CD4-positive, alpha-beta memory T cell (primary cell): ENCODE results near the gene INPP5A. TPM values are rescaled to one million over a fixed set of nuclear protein-coding genes. Genes with fewer than 3 reads are reported as not detected.

Source experiments
- CTCF ChIA-PET: fragments of 350-600 bp; sonication (Branson Sonifier 250); formaldehyde crosslinking; loops from one replicate; lab custom pipeline; 2021; ENCODE audit warnings: inconsistent platforms; ENCODE audit not compliant: partially characterized antibody; lab: Charles Lee
- POLR2A ChIA-PET: fragments of 350-600 bp; sonication (Branson Sonifier 250); formaldehyde crosslinking; loops from one replicate; lab custom pipeline; 2021; ENCODE audit not compliant: partially characterized antibody; lab: Charles Lee
- DNase-seq, 5 donors: peaks; one replicate each; pipeline versions ENCODE4 v3.0.0 to v3.0.0-alpha.2; 2020 to 2022; ENCODE audit warnings: mixed read lengths in 1 of 5
- H3K27ac ChIP-seq: one replicate; pipeline ENCODE4 v1.7.0; 2013; ENCODE audit warnings: low read depth, low read length
- H3K27me3 ChIP-seq: 2 replicates; pipeline ENCODE4 v1.7.0; 2013; ENCODE audit warnings: mild to moderate bottlenecking, low read length, moderate library complexity; ENCODE audit not compliant: insufficient read depth
- H3K36me3 ChIP-seq: 2 replicates; pipeline ENCODE4 v1.7.0; 2013; ENCODE audit warnings: mild to moderate bottlenecking, low read length, moderate library complexity; ENCODE audit not compliant: insufficient read depth
- H3K4me1 ChIP-seq: 2 replicates; pipeline ENCODE4 v1.7.0; 2013; ENCODE audit warnings: mild to moderate bottlenecking, low read length, moderate library complexity; ENCODE audit not compliant: insufficient read depth
- H3K4me3 ChIP-seq, 2 donors: one replicate each; pipeline ENCODE4 v1.7.0; 2013; ENCODE audit warnings: low read length in 2 of 2, mild to moderate bottlenecking in 1 of 2
- H3K9me3 ChIP-seq, 2 donors: one replicate each; pipeline ENCODE4 v1.7.0; 2013; ENCODE audit warnings: low read length in 2 of 2, control low read depth in 1 of 2; ENCODE audit not compliant: control insufficient read depth in 1 of 2
- H3K27ac Mint-ChIP-seq, 7 donors: one replicate each; pipeline ENCODE4 v1.8.0; 2020 to 2021; ENCODE audit warnings: mixed read lengths in 7 of 7, mild to moderate bottlenecking in 6 of 7, inconsistent platforms in 3 of 7, moderate library complexity in 3 of 7
- H3K27me3 Mint-ChIP-seq, 2 donors: one replicate each; pipeline ENCODE4 v1.8.0; 2020 to 2021; ENCODE audit warnings: mixed read lengths in 2 of 2
- H3K36me3 Mint-ChIP-seq, 2 donors: one replicate each; pipeline ENCODE4 v1.8.0; 2020 to 2021; ENCODE audit warnings: mixed read lengths in 2 of 2, inconsistent platforms in 1 of 2, mild to moderate bottlenecking in 1 of 2
- H3K4me1 Mint-ChIP-seq, 4 donors: one replicate each; pipeline ENCODE4 v1.8.0; 2020 to 2021; ENCODE audit warnings: mixed read lengths in 4 of 4, mild to moderate bottlenecking in 1 of 4
- H3K4me3 Mint-ChIP-seq, 8 donors: one replicate each; pipeline ENCODE4 v1.8.0; 2020 to 2021; ENCODE audit warnings: mixed read lengths in 8 of 8, mild to moderate bottlenecking in 7 of 8, moderate library complexity in 6 of 8, inconsistent platforms in 3 of 8
- H3K9me3 Mint-ChIP-seq, 8 donors: one replicate each; pipeline ENCODE4 v1.8.0; 2020 to 2021; ENCODE audit warnings: mixed read lengths in 8 of 8, mild to moderate bottlenecking in 5 of 8, inconsistent platforms in 3 of 8, moderate library complexity in 1 of 8
- intact Hi-C: fragments of 100-400 bp; cut with micrococcal nuclease; formaldehyde crosslinking; loops from one replicate; pipeline ENCODE4 v1.15.1; 2023
- polyA plus RNA-seq, 2 donors: library from polyadenylated mRNA; unstranded; fragments of 300-500 nt; fragmentation: Illumina TruSeq; gene quantifications; one replicate each; pipeline ENCODE4 v1.2.3, GENCODE V29; 2021
- total RNA-seq, 2 experiments: library from RNA; stranded (reverse); gene quantifications; one replicate each; pipeline ENCODE4 v1.2.3, GENCODE V29; 2021

The INPP5A gene
- total and polyA plus RNA-seq, 4 experiments from 2014 or later = 0.61 to 19.3 (median 10.8) TPM

DNA sequence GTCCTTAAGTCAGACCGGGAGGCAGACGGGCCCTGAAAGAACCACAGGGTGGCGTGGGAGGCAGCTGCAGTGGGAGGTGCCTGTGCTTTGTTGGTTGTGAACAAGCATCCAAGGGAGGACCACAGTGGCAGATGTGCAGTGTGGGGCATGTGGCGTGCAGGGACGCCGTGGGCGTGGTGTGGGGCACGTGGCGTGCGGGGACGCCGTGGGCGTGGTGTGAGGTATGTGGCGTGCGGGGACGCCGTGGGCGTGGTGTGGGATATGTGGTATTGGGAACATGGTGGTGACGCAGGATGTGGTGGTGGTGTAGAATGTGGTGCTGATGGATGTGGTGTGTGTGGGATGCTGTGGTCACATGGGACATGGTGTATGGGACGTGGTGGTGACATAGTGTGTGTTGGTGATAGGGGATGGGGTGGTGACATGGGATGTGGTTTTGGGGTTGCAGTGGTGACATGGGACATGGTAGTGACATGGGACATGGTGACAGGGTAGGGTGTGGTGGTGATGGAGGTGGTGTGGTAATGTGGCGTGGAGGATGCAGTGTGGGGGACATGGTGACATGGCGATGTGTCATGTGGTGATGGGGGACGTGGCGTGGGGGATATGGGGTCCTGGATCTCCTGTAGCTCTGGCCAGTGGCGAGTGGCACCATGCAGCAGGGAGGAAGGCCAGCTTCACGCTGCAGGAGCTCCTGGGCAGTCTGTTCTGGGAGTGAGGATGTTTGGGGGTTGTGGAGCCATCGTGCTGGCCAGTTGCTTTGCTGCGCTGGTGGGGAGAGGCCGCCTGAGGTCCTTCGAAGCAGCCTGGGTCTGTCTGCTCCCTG, 78.8 kb downstream of the INPP5A start:
- no peak overlapping the region for H3K27ac ChIP-seq
- Mint-ChIP-seq H3K36me3 (peaks cover 30 to 36% of the 10 kb centered on the region in 2 donors), H3K4me1 (peaks cover 14 to 31% (median 22%) of the 10 kb centered on the region in 4 donors), H3K27ac (peak overlapping the region; percentile 77 to 93 (median 91)), H3K4me3 (peak overlapping the region; percentile 17 to 80 (median 62)), H3K27me3 (peaks cover 0 to 3% of the 10 kb centered on the region in 2 donors), H3K9me3 (peaks cover 3 to 33% (median 23%) of the 10 kb centered on the region in 8 donors)
- H3K4me1 ChIP-seq = peaks cover 21% of the 10 kb centered on the region
- no peaks in the 10 kb centered on the region for H3K27me3 ChIP-seq
- intact Hi-C loops = no loop called here
- DNase-seq = peak; percentile 78 to 86 (median 81)
- no peak overlapping the region for H3K4me3 ChIP-seq
- no peaks in the 10 kb centered on the region for H3K36me3 ChIP-seq
- ChIA-PET POLR2A (no interaction called here), CTCF (no interaction called here)
- peaks cover 0 to 13% of the 10 kb centered on the region in 2 donors for H3K9me3 ChIP-seq

DNA sequence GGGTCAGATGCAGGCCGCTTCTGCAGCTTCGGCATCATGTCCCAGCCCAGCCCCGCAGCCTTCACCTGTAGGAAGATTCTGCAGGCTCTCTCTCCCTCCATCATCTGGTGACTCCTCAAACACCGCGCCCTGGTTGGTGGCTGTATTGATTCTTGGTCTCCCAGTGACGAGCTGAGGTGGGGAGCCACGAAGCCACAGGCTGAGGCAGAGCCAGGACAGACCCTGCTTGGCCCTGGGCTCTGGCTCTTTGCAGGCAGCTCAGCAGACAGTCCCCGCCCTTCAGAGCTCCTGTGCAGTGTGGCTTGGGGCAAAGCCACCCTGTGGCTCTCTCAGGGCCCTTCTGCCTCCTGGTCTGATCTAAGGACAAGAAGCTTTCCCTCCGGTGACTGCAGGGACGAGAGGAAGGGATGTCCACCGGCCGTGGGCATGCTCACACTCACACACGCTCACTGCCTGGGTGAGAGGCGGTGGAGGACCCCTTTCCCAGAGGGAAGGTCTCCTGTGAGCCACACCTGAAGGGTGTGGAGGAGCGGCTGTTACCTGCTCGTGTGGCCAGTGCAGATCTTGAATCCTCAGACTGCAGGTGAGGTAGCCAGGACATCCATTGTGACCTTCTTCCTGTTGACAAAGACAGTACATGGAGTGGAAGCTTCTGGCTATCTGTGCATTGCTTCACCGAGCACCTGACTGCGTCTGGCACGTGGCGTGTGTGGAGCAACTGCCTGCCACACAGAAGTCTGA, 79.6 kb downstream of the INPP5A start:
- no peak for DNase-seq
- peaks cover 14 to 30% (median 21%) of the 10 kb centered on the region in 4 donors for H3K4me1 Mint-ChIP-seq
- no peak overlapping the region for H3K27ac ChIP-seq
- CTCF ChIA-PET = no interaction called here
- POLR2A ChIA-PET = no interaction called here
- H3K4me3 ChIP-seq = no peak overlapping the region
- peaks cover 0 to 3% of the 10 kb centered on the region in 2 donors for H3K27me3 Mint-ChIP-seq
- peak overlapping the region in 5 of 7 donors; percentile 90 to 93 (median 91) for H3K27ac Mint-ChIP-seq
- no peaks in the 10 kb centered on the region for H3K27me3 ChIP-seq
- peaks cover 30 to 39% of the 10 kb centered on the region in 2 donors for H3K36me3 Mint-ChIP-seq
- peaks cover 0 to 13% of the 10 kb centered on the region in 2 donors for H3K9me3 ChIP-seq
- peaks cover 19% of the 10 kb centered on the region for H3K4me1 ChIP-seq
- H3K9me3 Mint-ChIP-seq = peaks cover 3 to 38% (median 26%) of the 10 kb centered on the region in 8 donors
- no peaks in the 10 kb centered on the region for H3K36me3 ChIP-seq
- intact Hi-C loops = no loop called here
- H3K4me3 Mint-ChIP-seq = no peak overlapping the region

GRCh38 chr10:132617737-132618052, 80.1 kb downstream of the INPP5A start:
- no peak for DNase-seq
- Histone ChIP-seq H3K4me1 (peaks cover 19% of the 10 kb centered on the region), H3K36me3 (no peaks in the 10 kb centered on the region), H3K27me3 (no peaks in the 10 kb centered on the region), H3K9me3 (peaks cover 0 to 13% of the 10 kb centered on the region in 2 donors), H3K27ac (no peak overlapping the region), H3K4me3 (no peak overlapping the region)
- peaks cover 3 to 38% (median 26%) of the 10 kb centered on the region in 8 donors for H3K9me3 Mint-ChIP-seq
- peak overlapping the region in 3 of 7 donors; percentile 29 to 91 (median 77) for H3K27ac Mint-ChIP-seq
- ChIA-PET CTCF (no interaction called here), POLR2A (no interaction called here)
- H3K36me3 Mint-ChIP-seq = peaks cover 29 to 39% of the 10 kb centered on the region in 2 donors
- intact Hi-C loops = no loop called here
- peaks cover 0 to 3% of the 10 kb centered on the region in 2 donors for H3K27me3 Mint-ChIP-seq
- H3K4me1 Mint-ChIP-seq = peaks cover 12 to 27% (median 19%) of the 10 kb centered on the region in 4 donors
- no peak overlapping the region for H3K4me3 Mint-ChIP-seq

DNA sequence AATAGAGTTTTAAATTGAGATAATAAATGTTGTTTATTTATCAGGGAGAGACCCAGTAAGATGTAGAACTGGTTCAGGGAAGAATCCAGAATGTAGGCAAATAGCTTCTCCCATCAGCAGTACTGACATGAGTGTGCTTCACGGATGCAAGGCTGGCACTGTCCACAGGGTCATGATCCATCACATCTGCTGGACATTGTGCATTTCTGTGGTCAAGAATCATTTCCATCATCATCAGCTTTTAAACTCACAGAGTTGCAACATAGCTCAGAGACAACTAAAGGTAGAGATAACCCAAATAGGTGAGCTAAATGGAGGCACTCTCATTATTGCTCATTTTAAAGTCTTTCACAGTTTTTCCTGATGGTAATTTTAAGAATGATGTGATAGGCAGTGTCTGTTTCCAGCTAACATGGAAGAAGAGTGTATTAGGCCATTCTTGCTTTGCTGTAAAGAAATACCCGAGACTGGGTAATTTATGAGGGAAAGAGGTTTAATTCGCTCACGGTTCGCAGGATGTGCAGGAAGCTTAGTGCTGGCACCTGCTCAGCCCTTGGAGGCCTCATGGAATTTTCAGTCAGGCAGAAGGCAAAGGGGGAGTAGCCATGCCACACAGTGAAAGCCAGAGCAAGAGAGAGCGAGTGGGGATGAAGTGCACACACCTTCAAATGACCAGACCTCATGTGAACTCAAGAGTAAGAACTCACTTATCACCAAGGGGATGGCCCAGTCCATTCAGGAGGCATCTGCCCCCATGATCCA, 80.8 kb downstream of the INPP5A start:
- peaks cover 12 to 27% (median 18%) of the 10 kb centered on the region in 4 donors for H3K4me1 Mint-ChIP-seq
- H3K27ac Mint-ChIP-seq = no peak overlapping the region
- ChIA-PET CTCF (no interaction called here), POLR2A (no interaction called here)
- H3K27me3 Mint-ChIP-seq = peaks cover 0 to 3% of the 10 kb centered on the region in 2 donors
- Histone ChIP-seq H3K4me3 (no peak overlapping the region), H3K9me3 (peaks cover 0 to 13% of the 10 kb centered on the region in 2 donors), H3K4me1 (peaks cover 19% of the 10 kb centered on the region), H3K27ac (no peak overlapping the region), H3K27me3 (no peaks in the 10 kb centered on the region), H3K36me3 (no peaks in the 10 kb centered on the region)
- H3K4me3 Mint-ChIP-seq = no peak overlapping the region
- H3K36me3 Mint-ChIP-seq = peaks cover 29 to 39% of the 10 kb centered on the region in 2 donors
- DNase-seq = no peak
- peaks cover 3 to 38% (median 26%) of the 10 kb centered on the region in 8 donors for H3K9me3 Mint-ChIP-seq
- intact Hi-C loops = no loop called here

DNA sequence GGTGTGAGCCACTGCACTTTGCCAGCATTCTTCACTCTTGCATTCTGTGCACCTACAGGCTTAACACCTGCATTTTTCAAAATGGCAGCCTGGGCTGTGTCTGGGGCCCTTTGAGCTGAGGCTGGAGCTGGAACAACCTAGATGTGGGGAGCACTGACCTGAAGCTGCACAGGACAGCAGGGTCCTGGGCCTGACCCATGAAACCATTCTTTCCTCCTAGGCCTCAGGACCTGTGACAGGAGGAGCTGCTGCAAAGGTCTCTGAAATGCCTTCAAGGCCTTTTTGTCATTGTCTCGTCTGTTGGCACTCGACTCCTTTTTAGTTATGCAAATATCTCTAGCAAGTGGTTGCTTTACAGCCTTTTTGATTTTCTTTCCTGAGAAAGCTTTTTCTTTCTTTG, 82.3 kb downstream of the INPP5A start:
- peaks cover 3 to 38% (median 26%) of the 10 kb centered on the region in 8 donors for H3K9me3 Mint-ChIP-seq
- H3K4me3 ChIP-seq = no peak overlapping the region
- H3K4me3 Mint-ChIP-seq = no peak overlapping the region
- H3K4me1 ChIP-seq = peaks cover 19% of the 10 kb centered on the region
- intact Hi-C loops = no loop called here
- no peaks in the 10 kb centered on the region for H3K27me3 ChIP-seq
- peaks cover 0 to 3% of the 10 kb centered on the region in 2 donors for H3K27me3 Mint-ChIP-seq
- DNase-seq = no peak
- no peak overlapping the region for H3K27ac Mint-ChIP-seq
- no peaks in the 10 kb centered on the region for H3K36me3 ChIP-seq
- peaks cover 0 to 13% of the 10 kb centered on the region in 2 donors for H3K9me3 ChIP-seq
- POLR2A ChIA-PET = no interaction called here
- CTCF ChIA-PET = no interaction called here
- peaks cover 29 to 39% of the 10 kb centered on the region in 2 donors for H3K36me3 Mint-ChIP-seq
- no peak overlapping the region for H3K27ac ChIP-seq
- peaks cover 12 to 23% (median 18%) of the 10 kb centered on the region in 4 donors for H3K4me1 Mint-ChIP-seq

- ChIA-PET POLR2A (no interaction called here), CTCF (no interaction called here)
- Histone ChIP-seq H3K27me3 (no peaks in the 10 kb centered on the region), H3K9me3 (peaks cover 0 to 10% of the 10 kb centered on the region in 2 donors), H3K4me1 (peaks cover 9% of the 10 kb centered on the region), H3K4me3 (no peak overlapping the region), H3K36me3 (no peaks in the 10 kb centered on the region), H3K27ac (no peak overlapping the region)
- H3K27me3 Mint-ChIP-seq = no peaks in the 10 kb centered on the region
- peaks cover 0 to 23% (median 18%) of the 10 kb centered on the region in 8 donors for H3K9me3 Mint-ChIP-seq
- no peak overlapping the region for H3K27ac Mint-ChIP-seq
- intact Hi-C loops = no loop called here
- no peak for DNase-seq
- peaks cover 6 to 10% of the 10 kb centered on the region in 2 donors for H3K36me3 Mint-ChIP-seq
- peaks cover 12 to 36% (median 22%) of the 10 kb centered on the region in 4 donors for H3K4me1 Mint-ChIP-seq
- H3K4me3 Mint-ChIP-seq = no peak overlapping the region
Measured at GRCh38 chr10:132624061-132624846, 86.7 kb downstream of the INPP5A start.
